GM12878 (cell line): ENCODE results near the gene CANT1. TPM values are rescaled to one million over a fixed set of nuclear protein-coding genes. Genes with fewer than 3 reads are reported as not detected.

Experiments used
- ATAC-seq: fragments of 200-7000 bp; cut with Tn5 transposase; 3 replicates; pipeline ENCODE4 v1.9.1; 2020; ENCODE audit warnings: mild to moderate bottlenecking, moderate library complexity
- BruUV-seq: library from RNA; stranded (reverse); fragments of 400-500 nt; replicated peaks from 2 replicates; lab custom pipeline; 2021; lab: Mats Ljungman, UMichigan
- CTCF ChIA-PET: fragments of 300-600 bp; sonication (Branson Sonifier 250); formaldehyde crosslinking; extraction: SDS; loops from one replicate; lab custom pipeline; 2021; ENCODE audit warnings: inconsistent platforms; lab: Yijun Ruan, JAX
- POLR2A ChIA-PET: fragments of 350-600 bp; formaldehyde crosslinking; extraction: SDS; loops from one replicate; lab custom pipeline; 2021; ENCODE audit warnings: inconsistent platforms; lab: Charles Lee
- RAD21 ChIA-PET: fragments of 300-600 bp; sonication (Branson Sonifier 250); formaldehyde crosslinking; loops from one replicate; lab custom pipeline; 2023; ENCODE audit warnings: antibody characterized with exemption; ENCODE audit not compliant: unreplicated experiment; lab: Charles Lee
- SMC1A ChIA-PET: fragments of 300-600 bp; sonication (Branson Sonifier 250); formaldehyde crosslinking; loops from one replicate; lab custom pipeline; 2023; ENCODE audit not compliant: unreplicated experiment, uncharacterized antibody; lab: Charles Lee
- DNase-seq: peaks from one replicate; pipeline ENCODE4 v3.0.0-alpha.2; 2011; ENCODE audit warnings: low read depth, low spot score
- FAIRE-seq: peaks from 3 replicates; lab custom pipeline; 2011; peaks lifted over from hg19 to GRCh38; lab: Jason Lieb, UNC
- H2AFZ ChIP-seq: 2 replicates; pipeline ENCODE4 v1.6.0; 2011; ENCODE audit warnings: low read depth, low read length, control low read depth; ENCODE audit not compliant: control insufficient read depth
- H3K27ac ChIP-seq: 2 replicates; pipeline ENCODE4 v1.5.1; 2011; ENCODE audit warnings: control low read depth; ENCODE audit not compliant: control insufficient read depth, insufficient read depth
- H3K27me3 ChIP-seq, 2 experiments: replicated peaks in 1 of 2; 2 replicates each; pipeline versions ENCODE4 v1.6.0 to v1.6.1; 2011; ENCODE audit warnings: low read length in 1 of 2; ENCODE audit not compliant: control insufficient read depth in 2 of 2, insufficient read depth in 2 of 2
- H3K36me3 ChIP-seq, 2 experiments: 2 replicates each; pipeline ENCODE4 v1.5.1; 2011; ENCODE audit warnings: low read length in 1 of 2; ENCODE audit not compliant: control insufficient read depth in 2 of 2, insufficient read depth in 2 of 2
- H3K4me1 ChIP-seq: 2 replicates; pipeline ENCODE4 v1.6.1; 2011; ENCODE audit warnings: mild to moderate bottlenecking, low read length, moderate library complexity, mixed read lengths; ENCODE audit not compliant: control insufficient read depth, insufficient read depth
- H3K4me2 ChIP-seq: 2 replicates; pipeline ENCODE4 v1.6.0; 2011; ENCODE audit warnings: control low read depth; ENCODE audit not compliant: control insufficient read depth, insufficient read depth
- H3K4me3 ChIP-seq: fragments of 200-600 bp; sonication (generic); 2 replicates; pipeline ENCODE4 v1.5.1; 2016
- H3K79me2 ChIP-seq: 2 replicates; pipeline ENCODE4 v1.6.0; 2011; ENCODE audit warnings: low read length; ENCODE audit not compliant: control insufficient read depth, insufficient read depth
- H3K9ac ChIP-seq: 2 replicates; pipeline ENCODE4 v1.8.0; 2011; ENCODE audit warnings: low read length, control low read depth, mixed read lengths; ENCODE audit not compliant: control insufficient read depth, insufficient read depth
- H3K9me3 ChIP-seq: replicated peaks from 3 replicates; pipeline ENCODE4 v1.5.1; 2011; ENCODE audit warnings: mild to moderate bottlenecking, low read length; ENCODE audit not compliant: control insufficient read depth, insufficient read depth
- H4K20me1 ChIP-seq: 2 replicates; pipeline ENCODE4 v1.6.0; 2011; ENCODE audit not compliant: control insufficient read depth, insufficient read depth
- PML ChIP-seq: IDR thresholded peaks from 2 replicates; pipeline ENCODE4 v1.6.1; 2012; ENCODE audit warnings: low read length, inconsistent platforms
- REST ChIP-seq: IDR thresholded peaks from 2 replicates; pipeline ENCODE4 v1.6.1; 2012; ENCODE audit warnings: mild to moderate bottlenecking, low read depth, low read length
- SREBF2 ChIP-seq: IDR thresholded peaks from 2 replicates; pipeline ENCODE4 v1.6.1; 2012; ENCODE audit warnings: mild to moderate bottlenecking, low read length
- USF1 ChIP-seq: IDR thresholded peaks from 2 replicates; pipeline ENCODE4 v1.6.1; 2011; ENCODE audit warnings: borderline replicate concordance, low read depth, mild to moderate bottlenecking, moderate library complexity, mixed read lengths, low read length; ENCODE audit not compliant: insufficient read depth; ENCODE audit errors: extremely low read length
- WGBS: methylation state at CpG from one replicate; pipeline ENCODE4 v1.1.6; 2016; ENCODE audit warnings: low lambda C conversion rate; ENCODE audit not compliant: insufficient replicate concordance, insufficient coverage; ENCODE audit errors: missing lambda C conversion rate; 5-methylcytosine and 5-hydroxymethylcytosine counted together
- in situ Hi-C: fragments of 300-500 bp; cut with MboI; formaldehyde crosslinking; loops from 9 replicates; pipeline ENCODE4 v1.14.3; 2018; ENCODE audit warnings: mixed read lengths
- intact Hi-C: fragments of 100-400 bp; cut with micrococcal nuclease; formaldehyde crosslinking; loops from one replicate; pipeline ENCODE4 v1.14.2; 2022; ENCODE audit not compliant: unreplicated experiment
- polyA plus RNA-seq, 11 experiments: library from polyadenylated mRNA; depleted of rRNA in 4 of 11; unstranded in 6 of 11; stranded (reverse) in 5 of 11; fragments of >200 nt; fragmentation: Nextera tagmentation in 4 of 11; fragmentation: Illumina TruSeq in 1 of 11; extraction: Ambion mirVana in 4 of 11; extraction: Trizol in 1 of 11; gene quantifications; 1 replicate in 1 of 11; 2 replicates in 10 of 11; pipeline versions ENCODE4 v1.2.1 to v1.2.3, GENCODE V29; 2011 to 2016; ENCODE audit warnings: inconsistent platforms in 2 of 11, missing spikeins in 2 of 11, low read depth in 1 of 11
- total RNA-seq, 4 experiments: library from RNA; depleted of rRNA in 3 of 4; stranded (reverse); fragments of >200 nt in 3 of 4; fragmentation: Illumina TruSeq in 1 of 4; extraction: Trizol in 1 of 4; gene quantifications; 2 replicates each; pipeline versions ENCODE4 v1.2.1 to v1.2.3, GENCODE V29; 2013 to 2021

CANT1 gene
- total and polyA plus RNA-seq, 10 of the 15 experiments (the other 5 are each of a cell fraction or from before 2014, with no cell fraction given) = 2.2 to 59.2 (median 20.2) TPM

DNA sequence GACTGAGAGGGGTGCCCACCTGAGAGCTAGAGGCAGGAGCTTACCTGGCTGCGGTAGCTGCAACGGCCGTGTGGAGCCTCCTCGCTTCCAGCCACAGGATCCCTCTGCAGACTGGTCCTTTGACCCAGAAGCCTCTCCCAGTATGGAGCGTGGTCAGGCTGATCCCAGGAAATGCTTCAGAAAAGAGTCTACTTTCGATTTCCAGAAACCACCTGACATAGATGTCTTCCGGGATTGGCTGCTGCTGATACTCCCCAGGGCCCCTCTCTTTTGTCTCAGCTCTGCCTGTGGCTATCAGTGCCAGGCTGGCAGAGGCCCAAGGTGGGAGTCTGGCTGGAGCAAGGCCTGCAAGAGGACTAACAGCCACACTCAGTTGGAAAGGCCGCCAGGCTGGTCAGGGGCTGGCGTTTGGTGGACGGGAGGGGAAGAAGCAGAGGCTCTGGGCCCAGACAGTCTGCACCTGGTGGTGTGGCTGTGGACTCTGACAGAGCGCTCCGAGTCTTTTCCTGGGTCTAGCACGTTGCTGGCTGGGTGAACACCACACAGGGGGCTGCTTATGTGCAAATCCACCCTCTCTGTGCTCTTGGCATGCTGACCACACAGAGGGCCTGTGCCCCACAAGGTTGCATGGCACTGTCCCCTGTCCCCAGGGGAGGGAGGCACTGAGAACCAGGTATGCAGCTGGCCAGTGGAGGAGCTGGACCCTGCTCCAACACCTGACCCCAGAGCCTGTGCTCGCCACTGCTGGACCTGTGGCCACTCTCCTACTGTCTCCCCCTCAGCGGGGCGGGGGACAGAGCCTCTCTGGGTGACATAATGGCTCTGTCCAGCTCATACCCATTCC is 29.6 kb downstream of the CANT1 start, which contains the start of gene LGALS3BP (continued):
- no peak for TF ChIP-seq PML

- no peak for DNase-seq
- FAIRE-seq = no peak
- TF ChIP-seq USF1 (no peak), SREBF2 (no peak), REST (no peak)
- TF ChIP-seq, all 136 proteins: peak for 0
- H3K4me2 ChIP-seq = no peak overlapping the region
- H3K36me3 ChIP-seq = no peaks in the 10 kb centered on the region
- H3K27me3 ChIP-seq = no peaks in the 10 kb centered on the region
- CTCF ChIA-PET = interaction anchor here (2.5 kb wide), 1 partner anchor 7 kb away, joined by 10 read pairs; no protein-coding TSS in a partner anchor
- SMC1A ChIA-PET = no interaction called here
- POLR2A ChIA-PET = interaction anchor here (0.6 kb wide), 1 partner anchor 436 kb away, joined by 4 read pairs; no protein-coding TSS in a partner anchor
- H3K27ac ChIP-seq = no peak overlapping the region
- ATAC-seq = no peak
- no peaks in the 10 kb centered on the region for H3K9me3 ChIP-seq
- WGBS = 60% methylated on average over 21 of the region's 21 CpGs
- H3K4me1 ChIP-seq = no peaks in the 10 kb centered on the region; the same call in 1 of the 2 replicates
- intact Hi-C loops = no loop called here
- no peak overlapping the region for H2AFZ ChIP-seq
- no peak overlapping the region for H3K9ac ChIP-seq
- H3K79me2 ChIP-seq = no peaks in the 10 kb centered on the region
- no TSS peak for BruUV-seq
- in situ Hi-C loops = no loop called here
- RAD21 ChIA-PET = no interaction called here
- no peak overlapping the region for H3K4me3 ChIP-seq
- no peaks in the 10 kb centered on the region for H4K20me1 ChIP-seq
These were observed 31.3 kb downstream of the CANT1 start for GRCh38 chr17:78977997-78978973.
